Hepatocyte (in vitro differentiated cells): Measurements from ENCODE around the gene ALPK1. TPM values are rescaled to one million over a fixed set of nuclear protein-coding genes. Genes with fewer than 3 reads are reported as not detected.

ENCODE experiments used
- DNase-seq: peaks from one replicate; pipeline ENCODE4 v3.0.0-alpha.2; 2016; ENCODE audit warnings: low spot score
- H2AFZ ChIP-seq: fragments of 200-600 bp; sonication (generic); 2 replicates; pipeline ENCODE4 v1.6.0; 2016; ENCODE audit warnings: antibody characterized with exemption, mild to moderate bottlenecking
- H3K27ac ChIP-seq: fragments of 200-600 bp; sonication (generic); 2 replicates; pipeline ENCODE4 v1.5.1; 2016; ENCODE audit warnings: mild to moderate bottlenecking
- H3K27me3 ChIP-seq: fragments of 200-600 bp; sonication (generic); 2 replicates; pipeline ENCODE4 v1.6.1; 2016
- H3K36me3 ChIP-seq: fragments of 200-600 bp; sonication (generic); replicated peaks from 2 replicates; pipeline ENCODE4 v1.5.1; 2016; ENCODE audit warnings: low read depth; ENCODE audit not compliant: insufficient read depth
- H3K4me1 ChIP-seq: fragments of 200-600 bp; sonication (generic); 2 replicates; pipeline ENCODE4 v1.5.1; 2016; ENCODE audit warnings: mild to moderate bottlenecking, moderate library complexity; ENCODE audit not compliant: insufficient read depth
- H3K4me2 ChIP-seq: fragments of 200-600 bp; sonication (generic); 2 replicates; pipeline ENCODE4 v1.6.0; 2016
- H3K4me3 ChIP-seq: fragments of 200-600 bp; sonication (generic); 2 replicates; pipeline ENCODE4 v1.5.1; 2016; ENCODE audit warnings: mild to moderate bottlenecking
- H3K79me2 ChIP-seq: fragments of 200-600 bp; sonication (generic); 2 replicates; pipeline ENCODE4 v1.6.0; 2017; ENCODE audit warnings: mild to moderate bottlenecking
- H3K9me2 ChIP-seq: fragments of 200-600 bp; sonication (generic); replicated peaks from 2 replicates; pipeline ENCODE4 v1.6.0; 2017; ENCODE audit warnings: mild to moderate bottlenecking; ENCODE audit not compliant: insufficient read depth
- H3K9me3 ChIP-seq: fragments of 200-600 bp; sonication (generic); 2 replicates; pipeline ENCODE4 v1.5.1; 2016; ENCODE audit warnings: low read depth, mild to moderate bottlenecking
- H4K20me1 ChIP-seq: fragments of 200-600 bp; sonication (generic); 2 replicates; pipeline ENCODE4 v1.6.0; 2016; ENCODE audit warnings: mild to moderate bottlenecking; ENCODE audit not compliant: insufficient read depth, poor library complexity, severe bottlenecking
- CTCF ChIP-seq: fragments of 200-600 bp; sonication (generic); IDR thresholded peaks from 2 replicates; pipeline ENCODE4 v1.5.1; 2016; ENCODE audit warnings: antibody characterized with exemption, mild to moderate bottlenecking; ENCODE audit not compliant: poor library complexity
- EZH2 ChIP-seq: fragments of 200-600 bp; sonication (generic); IDR thresholded peaks from 2 replicates; pipeline ENCODE4 v1.6.1; 2016; ENCODE audit warnings: antibody characterized with exemption, mild to moderate bottlenecking, borderline replicate concordance
- EZH2phosphoT487 ChIP-seq: fragments of 200-600 bp; sonication (generic); IDR thresholded peaks from one replicate; pipeline ENCODE4 v1.6.1; 2018; ENCODE audit warnings: antibody characterized with exemption, mild to moderate bottlenecking, low read depth, moderate library complexity; ENCODE audit not compliant: unreplicated experiment, severe bottlenecking
- WGBS: methylation state at CpG from one replicate; pipeline ENCODE4 v1.1.6; 2016; ENCODE audit warnings: low lambda C conversion rate; ENCODE audit errors: missing lambda C conversion rate; 5-methylcytosine and 5-hydroxymethylcytosine counted together
- polyA plus RNA-seq: library from polyadenylated mRNA; unstranded; fragments of >200 nt; fragmentation: Nextera tagmentation; extraction: Ambion mirVana; gene quantifications from 2 replicates; pipeline ENCODE4 v1.2.1, GENCODE V29; 2016
- total RNA-seq: library from RNA; depleted of rRNA; stranded (reverse); fragments of >200 nt; gene quantifications from 2 replicates; pipeline ENCODE4 v1.2.3, GENCODE V29; 2014

ALPK1 gene
- total and polyA plus RNA-seq, 2 experiments from 2014 or later: 7.1 to 16.6 TPM

- H3K27ac ChIP-seq: no peak overlapping the region
- H4K20me1 ChIP-seq: no peaks in the 10 kb centered on the region
- TF ChIP-seq EZH2phosphoT487 (no peak), CTCF (no peak), EZH2 (no peak)
- DNase-seq: no peak
- H3K4me1 ChIP-seq: no peaks in the 10 kb centered on the region
- no peaks in the 10 kb centered on the region for H3K27me3 ChIP-seq
- no peaks in the 10 kb centered on the region for H3K9me3 ChIP-seq
- no peak overlapping the region for H2AFZ ChIP-seq
- WGBS: 92% methylated on average over 4 of the region's 4 CpGs
- no peaks in the 10 kb centered on the region for H3K79me2 ChIP-seq
- no peaks in the 10 kb centered on the region for H3K36me3 ChIP-seq
- no peak overlapping the region for H3K4me2 ChIP-seq
- H3K9me2 ChIP-seq: no peaks in the 10 kb centered on the region
- H3K4me3 ChIP-seq: no peak overlapping the region
Observed at GRCh38 chr4:112330921-112331320, 33.8 kb downstream of the ALPK1 start.

GRCh38 chr4:112332398-112332797 lies 35.2 kb downstream of the ALPK1 start:
- Histone ChIP-seq H3K4me3 (no peak overlapping the region), H3K9me2 (no peaks in the 10 kb centered on the region), H2AFZ (no peak overlapping the region), H3K27me3 (no peaks in the 10 kb centered on the region), H3K27ac (no peak overlapping the region), H3K79me2 (no peaks in the 10 kb centered on the region), H4K20me1 (no peaks in the 10 kb centered on the region), H3K4me2 (no peak overlapping the region), H3K36me3 (no peaks in the 10 kb centered on the region), H3K9me3 (no peaks in the 10 kb centered on the region), H3K4me1 (no peaks in the 10 kb centered on the region)
- no peak for TF ChIP-seq EZH2phosphoT487
- no peak for TF ChIP-seq CTCF
- TF ChIP-seq EZH2: no peak
- DNase-seq: no peak

GRCh38 chr4:112340023-112340422 lies 42.9 kb downstream of the ALPK1 start:
- Histone ChIP-seq H3K27ac (no peak overlapping the region), H3K79me2 (no peaks in the 10 kb centered on the region), H4K20me1 (no peaks in the 10 kb centered on the region), H3K9me3 (no peaks in the 10 kb centered on the region), H3K9me2 (no peaks in the 10 kb centered on the region), H3K36me3 (no peaks in the 10 kb centered on the region), H2AFZ (no peak overlapping the region), H3K4me2 (no peak overlapping the region), H3K4me3 (no peak overlapping the region), H3K4me1 (no peaks in the 10 kb centered on the region), H3K27me3 (no peaks in the 10 kb centered on the region)
- TF ChIP-seq EZH2phosphoT487: no peak
- no peak for TF ChIP-seq EZH2
- no peak for TF ChIP-seq CTCF
- WGBS: 42% methylated on average over 6 of the region's 6 CpGs
- no peak for DNase-seq

- Histone ChIP-seq H3K79me2 (no peaks in the 10 kb centered on the region), H3K4me3 (no peak overlapping the region), H3K9me2 (no peaks in the 10 kb centered on the region), H4K20me1 (no peaks in the 10 kb centered on the region), H3K4me2 (no peak overlapping the region), H3K27me3 (no peaks in the 10 kb centered on the region), H2AFZ (no peak overlapping the region), H3K27ac (no peak overlapping the region), H3K4me1 (no peaks in the 10 kb centered on the region), H3K9me3 (no peaks in the 10 kb centered on the region), H3K36me3 (no peaks in the 10 kb centered on the region)
- DNase-seq: no peak
- 83% methylated on average over 5 of the region's 5 CpGs for WGBS
- TF ChIP-seq EZH2phosphoT487 (no peak), EZH2 (no peak), CTCF (no peak)
Observed at GRCh38 chr4:112341033-112341432, 43.9 kb downstream of the ALPK1 start.
